Right lobe of liver (tissue), 6 donors: ENCODE data around the gene AOX1. TPM values are rescaled to one million over a fixed set of nuclear protein-coding genes. Genes with fewer than 3 reads are reported as not detected.
"Not testable (repeated sequence)": the region's sequence is repeated elsewhere in the genome, so short reads cannot be mapped to it uniquely, and the experiment has no call there.

ENCODE experiments used
- ATAC-seq, 4 donors: fragments of 200-7000 bp; cut with Tn5 transposase; one replicate each; pipeline ENCODE4 v1.9.1; 2020; ENCODE audit warnings: mild to moderate bottlenecking in 4 of 4, moderate library complexity in 4 of 4
- DNase-seq, 3 donors: peaks; one replicate each; pipeline ENCODE4 v3.0.0-alpha.2; 2020
- H3K27ac ChIP-seq, 3 donors: fragments of 200-600 bp; one replicate each; pipeline ENCODE4 v1.8.0; 2022
- H3K27me3 ChIP-seq, 2 donors: fragments of 200-600 bp; one replicate each; pipeline ENCODE4 v1.8.0; 2022
- H3K36me3 ChIP-seq, 4 donors: fragments of 200-600 bp; sonication (generic) in 1 of 4; one replicate each; pipeline versions ENCODE4 v1.5.1 to v1.8.0; 2017 to 2022; ENCODE audit warnings: control low read depth in 1 of 4
- H3K4me1 ChIP-seq, 4 donors: fragments of 200-600 bp; sonication (generic) in 1 of 4; one replicate each; pipeline versions ENCODE4 v1.5.1 to v1.8.0; 2017 to 2022; ENCODE audit warnings: control low read depth in 1 of 4
- H3K4me3 ChIP-seq, 3 donors: fragments of 200-600 bp; one replicate each; pipeline ENCODE4 v1.8.0; 2022
- H3K9me3 ChIP-seq, 4 donors: fragments of 200-600 bp; sonication (generic) in 1 of 4; one replicate each; pipeline versions ENCODE4 v1.5.1 to v1.8.0; 2017 to 2022; ENCODE audit warnings: control low read depth in 1 of 4
- CTCF ChIP-seq, 4 donors: fragments of 200-600 bp in 3 of 4; fragments of 450-650 bp in 1 of 4; IDR thresholded peaks; one replicate each; pipeline versions ENCODE4 v1.5.1 to v1.8.0; 2016 to 2022; ENCODE audit warnings: antibody characterized with exemption in 4 of 4, mild to moderate bottlenecking in 2 of 4
- POLR2A ChIP-seq: fragments of 450-650 bp; IDR thresholded peaks from one replicate; pipeline ENCODE4 v1.6.1; 2017; ENCODE audit warnings: antibody characterized with exemption, mild to moderate bottlenecking
- WGBS: methylation state at CpG from one replicate; pipeline ENCODE4 v1.1.6; 2018; ENCODE audit warnings: low coverage, low lambda C conversion rate; ENCODE audit not compliant: insufficient coverage; ENCODE audit errors: missing lambda C conversion rate; 5-methylcytosine and 5-hydroxymethylcytosine counted together
- intact Hi-C, 2 donors: fragments of 100-400 bp; cut with DNase I; formaldehyde crosslinking; loops; one replicate each; pipeline versions ENCODE4 v1.11.2 to v1.14.1; 2022
- total RNA-seq, 6 experiments: library from RNA; depleted of rRNA in 2 of 6; stranded (reverse); fragments of >200 nt in 2 of 6; fragmentation: NEBNext Ultra II Directional in 3 of 6; extraction: Animal tissue kit (Norgen Biotek cat#: 25700) in 3 of 6; gene quantifications; one replicate each; pipeline versions ENCODE4 v1.1.0 to v1.2.4, GENCODE V29; 2016 to 2023
- donor health status: DM: no; HTN: yes; CAD: no.
- donor health status: DM: no; HTN: no; CAD: no.
- donor health status: DM: no; HTN: no; CAD: no.
- donor health status: DM: no; HTN: yes; CAD: no.
- donor health status: DM: no; HTN: yes; CAD: no.

Gene AOX1
- total RNA-seq, 6 experiments from 2014 or later: 524 to 1,747 (median 931) TPM

GRCh38 chr2:200603972-200604371, 18.2 kb downstream of the AOX1 start:
- 73% methylated on average over 3 of the region's 3 CpGs for WGBS
- DNase-seq: no peak
- TF ChIP-seq CTCF (IDR thresholded peaks at IDR 0.05): no peak
- TF ChIP-seq POLR2A: no peak
- no peaks in the 10 kb centered on the region for H3K9me3 ChIP-seq
- no peak overlapping the region for H3K27ac ChIP-seq
- peak in 3 of 4 donors; percentile 23 to 86 (median 28) for ATAC-seq
- peaks cover 0 to 9% (median 0%) of the 10 kb centered on the region in 4 donors for H3K4me1 ChIP-seq
- H3K36me3 ChIP-seq: peaks cover 0 to 99% (median 50%) of the 10 kb centered on the region in 4 donors
- H3K4me3 ChIP-seq: no peak overlapping the region
- intact Hi-C loops: no loop called here
- H3K27me3 ChIP-seq: no peaks in the 10 kb centered on the region

- no peak for TF ChIP-seq CTCF (IDR thresholded peaks at IDR 0.05)
- no peak for TF ChIP-seq POLR2A
- H3K27me3 ChIP-seq: no peaks in the 10 kb centered on the region
- H3K4me1 ChIP-seq: peaks cover 0 to 2% (median 0%) of the 10 kb centered on the region in 4 donors
- no peak for DNase-seq
- H3K9me3 ChIP-seq: no peaks in the 10 kb centered on the region
- no peak for ATAC-seq
- intact Hi-C loops: no loop called here
- no peak overlapping the region for H3K4me3 ChIP-seq
- WGBS: 59% methylated on average over 5 of the region's 5 CpGs
- peaks cover 0 to 99% (median 49%) of the 10 kb centered on the region in 4 donors for H3K36me3 ChIP-seq
- H3K27ac ChIP-seq: no peak overlapping the region
These were observed 18.9 kb downstream of the AOX1 start for GRCh38 chr2:200604571-200605255.

GRCh38 chr2:200608341-200609027, 22.7 kb downstream of the AOX1 start:
- Histone ChIP-seq H3K27me3 (no peaks in the 10 kb centered on the region), H3K4me1 (peaks cover 0 to 20% (median 9%) of the 10 kb centered on the region in 4 donors), H3K27ac (no peak overlapping the region), H3K36me3 (peaks cover 0 to 99% (median 42%) of the 10 kb centered on the region in 4 donors), H3K9me3 (no peaks in the 10 kb centered on the region), H3K4me3 (no peak overlapping the region)
- 60% methylated on average over 3 of the region's 3 CpGs for WGBS
- TF ChIP-seq POLR2A (no peak), CTCF (IDR thresholded peaks at IDR 0.05) (no peak)
- ATAC-seq: no peak
- no peak for DNase-seq
- intact Hi-C loops: no loop called here

- DNase-seq: no peak
- H3K4me1 ChIP-seq: peaks cover 0 to 25% (median 12%) of the 10 kb centered on the region in 4 donors
- H3K36me3 ChIP-seq: peaks cover 0 to 99% (median 39%) of the 10 kb centered on the region in 4 donors
- H3K27me3 ChIP-seq: no peaks in the 10 kb centered on the region
- no peak overlapping the region for H3K4me3 ChIP-seq
- ATAC-seq: peak in 1 of 4 donors; percentile 52
- intact Hi-C loops: no loop called here
- no peak for TF ChIP-seq POLR2A
- TF ChIP-seq CTCF (IDR thresholded peaks at IDR 0.05): no peak
- H3K27ac ChIP-seq: peak overlapping the region in 1 of 3 donors; percentile 34
- no peaks in the 10 kb centered on the region for H3K9me3 ChIP-seq
These were observed 23.3 kb downstream of the AOX1 start for GRCh38 chr2:200609028-200609614.

- Histone ChIP-seq H3K36me3 (peaks cover 0 to 99% (median 38%) of the 10 kb centered on the region in 4 donors), H3K4me1 (peaks cover 0 to 35% (median 17%) of the 10 kb centered on the region in 4 donors)
- H3K9me3 ChIP-seq, intact Hi-C loops, H3K4me3 ChIP-seq, H3K27me3 ChIP-seq, DNase-seq, H3K27ac ChIP-seq, ATAC-seq: not testable (repeated sequence)
- 100% methylated on average over 3 of the region's 3 CpGs for WGBS
These were observed 24.4 kb downstream of the AOX1 start for GRCh38 chr2:200610217-200610616.
